HG03135 (cell line): ENCODE measurements around the gene TTLL12.

Experiments
- ATAC-seq: cut with Tn5 transposase; IDR thresholded peaks from one replicate; pipeline ENCODE4 v1.9.1; 2021; ENCODE audit warnings: mild to moderate bottlenecking, moderate library complexity; ENCODE audit not compliant: unreplicated experiment

The TTLL12 gene

GRCh38 chr22:43174941-43175531 lies 11.9 kb downstream of the TTLL12 start:
- ATAC-seq = no peak

DNA sequence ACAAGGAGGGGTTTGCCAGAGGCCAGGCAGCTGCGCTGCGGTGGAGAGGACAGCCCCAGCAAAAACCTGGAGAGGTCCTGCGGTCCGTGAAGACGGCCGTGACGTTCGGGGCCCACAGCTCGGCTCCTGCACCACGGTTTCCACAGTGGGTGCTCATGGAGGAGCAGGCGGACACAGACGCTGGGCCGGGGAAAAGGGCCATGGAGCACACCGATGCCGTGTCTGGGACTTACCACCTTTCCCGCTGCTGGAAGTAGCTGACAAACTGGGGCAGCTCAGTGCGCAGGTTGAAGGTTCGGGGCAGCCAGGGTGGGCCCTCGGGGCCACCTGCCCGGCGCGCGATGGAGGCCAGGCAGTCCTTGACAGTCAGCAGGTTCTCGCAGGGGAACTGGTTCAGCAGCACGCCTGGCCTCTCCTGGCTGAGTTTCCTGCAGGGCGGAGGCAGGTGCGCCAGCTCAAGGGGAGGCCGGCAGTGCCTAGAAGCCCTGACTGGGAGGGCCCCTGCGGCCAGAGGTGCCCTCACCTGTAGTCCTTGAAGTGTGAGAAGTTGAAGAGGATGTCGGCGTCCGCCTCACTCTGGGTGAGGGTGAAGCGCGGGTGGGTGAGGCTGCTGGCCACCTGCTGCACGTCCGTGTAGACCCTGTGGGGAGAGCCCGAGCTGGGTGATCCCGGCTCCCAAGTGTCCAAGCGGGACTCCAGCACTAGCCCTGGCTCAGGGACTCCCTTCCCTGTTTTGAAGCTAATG lies 12.8 kb downstream of the TTLL12 start:
- ATAC-seq = no peak

GRCh38 chr22:43173566-43173965 lies 13.4 kb downstream of the TTLL12 start:
- ATAC-seq = no peak

DNA sequence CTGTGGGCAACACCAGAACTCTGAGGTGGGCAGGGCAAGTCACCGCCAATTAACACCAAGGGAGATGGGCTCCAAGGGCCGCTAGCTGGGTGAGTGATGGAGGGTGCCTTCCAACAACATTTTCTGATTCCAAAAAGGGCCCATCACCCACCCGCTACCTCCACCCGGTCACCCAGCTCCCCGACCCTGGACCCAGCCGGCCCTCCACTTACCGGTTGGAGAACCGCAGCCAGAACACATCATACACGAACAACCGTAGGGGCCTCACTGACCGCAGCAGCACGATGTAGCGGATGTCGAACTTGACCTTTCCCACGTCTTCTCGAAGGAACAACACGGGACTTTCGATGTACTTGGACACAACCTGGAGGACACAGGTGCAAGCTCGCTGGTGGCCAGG lies 14.7 kb downstream of the TTLL12 start:
- ATAC-seq = no peak

- ATAC-seq = no peak
Observed at GRCh38 chr22:43171607-43172006, 15.3 kb downstream of the TTLL12 start.

DNA sequence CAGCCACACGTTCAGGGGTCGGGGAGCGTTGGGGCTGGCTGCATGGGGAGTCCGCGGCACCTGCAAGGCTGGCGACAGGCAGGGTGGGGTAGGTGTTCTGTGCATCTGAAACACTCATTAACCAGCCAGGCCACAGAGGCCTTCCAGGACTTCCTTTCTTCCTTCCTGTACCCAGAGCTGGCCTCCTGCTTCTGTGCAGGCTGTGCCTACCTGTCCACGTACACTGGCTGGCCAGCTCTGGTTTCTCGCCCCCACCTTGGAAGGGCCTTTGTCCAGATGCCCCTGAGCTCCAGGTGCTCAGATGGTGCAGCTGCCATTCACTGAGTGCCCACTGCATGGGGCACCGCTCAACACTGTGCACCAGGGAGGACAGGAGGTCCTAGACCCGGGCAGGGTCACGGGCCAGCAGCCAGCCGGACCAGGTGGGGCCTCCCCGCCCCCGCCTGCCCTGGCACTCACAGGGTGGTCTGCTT lies 15.9 kb downstream of the TTLL12 start:
- no peak for ATAC-seq

DNA sequence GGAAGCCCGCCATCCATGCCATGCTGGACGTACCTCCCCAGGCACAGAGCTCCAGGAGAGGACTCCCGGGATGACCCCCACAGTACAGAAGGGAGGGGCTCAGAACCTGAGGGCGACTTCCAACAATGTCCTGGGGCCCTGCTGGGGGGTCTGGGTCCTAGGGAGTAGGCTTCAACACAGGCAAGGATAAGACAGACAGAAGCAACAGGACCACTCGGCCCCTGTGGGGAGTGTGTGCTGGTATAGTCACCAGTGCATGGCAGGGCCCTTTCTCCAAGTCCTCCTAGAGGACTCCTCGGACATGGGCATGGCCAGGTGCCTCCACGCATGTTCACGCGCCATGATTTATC lies 16.8 kb downstream of the TTLL12 start:
- no peak for ATAC-seq

GRCh38 chr22:43169310-43170130 lies 17.4 kb downstream of the TTLL12 start:
- ATAC-seq = no peak

- no peak for ATAC-seq
Observed at GRCh38 chr22:43168471-43169309, 18.2 kb downstream of the TTLL12 start.

GRCh38 chr22:43167001-43167589 lies 19.8 kb downstream of the TTLL12 start:
- no peak for ATAC-seq

DNA sequence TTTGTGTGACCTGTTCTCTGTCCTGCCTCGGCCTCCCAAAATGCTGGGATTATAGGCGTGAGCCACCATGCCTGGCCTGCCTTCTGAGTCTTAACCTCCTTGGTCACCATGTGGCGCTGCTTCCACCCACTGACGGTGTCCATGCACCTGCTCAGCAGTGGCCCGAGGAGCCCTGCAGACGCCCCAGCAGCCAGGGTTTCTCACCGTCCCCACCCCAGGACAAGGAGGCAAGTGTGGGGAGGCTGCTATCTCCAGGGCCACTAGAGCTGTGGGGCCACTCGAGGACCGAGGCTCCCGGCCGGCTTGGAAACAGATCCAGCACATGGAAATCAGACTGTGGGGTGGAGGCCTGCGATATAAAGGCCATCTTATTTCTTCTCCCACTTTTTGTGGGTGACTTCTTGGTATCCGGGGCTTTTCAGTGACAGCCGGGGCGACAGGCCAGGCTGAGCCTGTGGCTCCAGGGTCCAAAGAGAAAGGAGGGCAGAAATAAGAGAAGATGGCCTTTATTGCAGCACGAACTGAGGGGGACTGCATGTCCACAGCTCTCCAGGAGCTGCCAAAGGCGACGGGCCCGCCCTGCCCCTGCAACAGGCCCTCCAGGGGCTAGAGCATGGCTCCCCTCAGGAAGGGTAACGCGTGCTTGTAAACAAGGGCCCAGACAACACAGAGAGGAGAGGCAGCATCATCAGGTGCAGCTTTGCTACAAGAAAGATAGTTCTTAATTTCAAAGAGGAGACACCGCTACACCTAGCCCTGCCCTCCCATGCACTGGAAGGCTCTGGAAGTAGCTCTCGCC lies 20.6 kb downstream of the TTLL12 start:
- no peak for ATAC-seq

GRCh38 chr22:43164636-43165035 lies 22.3 kb downstream of the TTLL12 start:
- no peak for ATAC-seq

DNA sequence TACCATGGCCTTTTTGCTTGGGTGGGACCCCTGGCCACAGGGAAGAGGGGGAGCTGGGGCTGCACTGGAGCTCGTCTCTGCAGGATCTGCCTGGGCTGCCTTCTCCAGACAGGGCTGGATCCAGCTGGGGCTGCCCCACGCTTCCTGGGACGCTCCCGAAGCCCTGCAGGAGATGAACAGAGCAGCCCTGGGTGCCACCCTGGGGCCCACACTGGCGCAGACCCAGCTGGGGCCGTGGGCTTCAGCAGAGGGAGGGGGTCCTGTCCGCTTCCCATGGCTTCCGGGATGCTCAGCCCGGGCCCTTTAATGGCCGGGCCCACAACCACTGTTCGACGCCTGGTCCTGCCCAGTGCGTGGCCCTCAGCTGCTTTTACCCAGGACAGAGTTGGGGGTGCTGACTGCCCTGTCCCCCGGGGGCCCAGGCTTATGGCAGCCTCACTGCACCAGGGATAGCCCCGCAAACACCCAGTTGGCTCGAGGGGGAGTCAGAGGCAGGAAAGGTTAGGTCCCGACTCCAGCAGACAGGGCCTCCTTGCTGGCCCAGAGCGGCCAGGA lies 23.6 kb downstream of the TTLL12 start:
- no peak for ATAC-seq

- no peak for ATAC-seq
Observed at GRCh38 chr22:43162412-43163150, 24.4 kb downstream of the TTLL12 start.

- ATAC-seq = no peak
Observed at GRCh38 chr22:43160497-43161126, 26.3 kb downstream of the TTLL12 start.

DNA sequence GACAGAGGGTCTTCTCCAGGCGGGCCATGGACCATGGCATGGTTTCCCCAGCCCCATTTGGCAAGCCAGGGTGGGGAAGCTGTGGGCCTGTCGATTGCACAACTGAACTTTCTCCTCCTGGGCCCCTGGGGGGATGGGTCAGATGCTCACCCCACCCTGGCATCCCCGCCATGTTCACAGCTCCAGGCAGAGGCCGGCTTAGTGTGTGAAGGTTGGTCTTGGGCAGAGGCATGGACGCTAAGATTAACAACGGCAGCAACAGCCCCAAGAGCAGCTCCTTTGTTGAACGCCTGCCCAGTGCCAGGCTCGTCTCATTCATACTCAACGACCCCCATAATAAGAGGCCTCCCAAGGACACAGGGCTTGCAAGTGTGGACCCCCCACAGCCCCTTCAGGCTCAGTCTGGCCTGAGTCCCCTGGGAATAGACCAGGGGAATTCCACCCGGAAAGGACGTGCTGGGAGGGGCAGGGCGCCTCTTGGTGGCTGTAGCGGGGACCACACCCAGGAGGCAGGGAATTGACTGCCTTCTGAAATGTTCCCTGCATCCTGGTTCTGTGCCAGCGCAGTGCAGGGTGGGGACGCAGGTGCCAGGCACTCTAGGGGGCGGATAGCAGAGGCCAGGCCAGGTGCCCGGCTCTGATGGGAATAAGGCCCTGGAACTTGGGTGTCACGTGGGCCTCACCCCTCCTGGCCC lies 27.3 kb downstream of the TTLL12 start:
- ATAC-seq = no peak

DNA sequence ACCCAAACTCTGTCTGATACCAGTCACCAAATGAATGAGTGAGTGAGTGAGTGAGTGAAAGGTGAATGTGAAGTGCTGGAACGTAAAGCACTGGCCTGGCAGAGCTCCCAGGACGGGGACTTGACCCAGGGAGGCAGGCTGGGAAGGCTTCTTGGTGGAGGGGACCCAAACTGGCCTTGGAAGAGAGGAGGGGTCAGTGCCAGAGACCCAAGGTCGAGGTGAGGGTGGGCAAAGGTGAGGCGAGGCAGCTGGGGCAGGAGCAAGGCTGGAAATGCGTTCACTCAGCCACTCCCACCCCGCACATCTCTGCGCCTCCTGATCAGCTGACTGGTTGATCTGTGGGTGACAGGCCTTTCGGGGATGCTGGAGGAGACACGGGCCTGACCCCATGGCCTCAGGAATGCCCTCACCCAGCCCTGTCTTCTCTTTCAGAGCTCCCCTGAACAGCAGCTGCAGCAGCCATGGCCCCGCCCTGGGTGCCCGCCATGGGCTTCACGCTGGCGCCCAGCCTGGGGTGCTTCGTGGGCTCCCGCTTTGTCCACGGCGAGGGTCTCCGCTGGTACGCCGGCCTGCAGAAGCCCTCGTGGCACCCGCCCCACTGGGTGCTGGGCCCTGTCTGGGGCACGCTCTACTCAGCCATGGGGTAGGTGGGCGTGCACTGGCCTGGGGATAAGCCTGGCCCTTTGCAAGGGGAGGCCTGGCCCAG lies 28.0 kb downstream of the TTLL12 start:
- no peak for ATAC-seq
